CD4-positive, alpha-beta T cell treated with Interleukin-12 subunit alpha and Interleukin-12 subunit beta, for 1 hour (primary cell): Measurements from ENCODE around the gene DVL1.
A peak's percentile ranks its signal among the peaks of the same experiment; 100 is the strongest.
"Not testable (repeated sequence)": the region's sequence is repeated elsewhere in the genome, so short reads cannot be mapped to it uniquely, and the experiment has no call there.

Experiments
- DNase-seq: peaks from one replicate; pipeline ENCODE4 v3.0.0-alpha.2; 2020

Gene DVL1

GRCh38 chr1:1349256-1350012, at the start of gene DVL1:
DVL1 (minus strand) TSS chr1:1349418; CDS start chr1:1349065, 353 bp downstream.
- peak; percentile 74 for DNase-seq

GRCh38 chr1:1398677-1399186, 49.5 kb upstream of the DVL1 start:
- DNase-seq, result no peak

GRCh38 chr1:1397839-1398523, 48.8 kb upstream of the DVL1 start:
- DNase-seq, result no peak

- no peak for DNase-seq
Observed at GRCh38 chr1:1395166-1395565, 45.9 kb upstream of the DVL1 start.

GRCh38 chr1:1394116-1394515, 44.9 kb upstream of the DVL1 start:
- DNase-seq, result no peak

GRCh38 chr1:1393428-1393827, 44.2 kb upstream of the DVL1 start:
- no peak for DNase-seq

GRCh38 chr1:1393014-1393413, 43.8 kb upstream of the DVL1 start:
- no peak for DNase-seq

GRCh38 chr1:1391225-1391624, 42.0 kb upstream of the DVL1 start:
- no peak for DNase-seq

GRCh38 chr1:1390675-1391074, 41.5 kb upstream of the DVL1 start:
- DNase-seq, result no peak

- no peak for DNase-seq
Observed at GRCh38 chr1:1388078-1388472, 38.9 kb upstream of the DVL1 start.

GRCh38 chr1:1387098-1388077, 38.2 kb upstream of the DVL1 start:
- no peak for DNase-seq

GRCh38 chr1:1385931-1386330, 36.7 kb upstream of the DVL1 start:
- DNase-seq, result no peak

GRCh38 chr1:1385339-1385738, 36.1 kb upstream of the DVL1 start:
- not testable (repeated sequence) for DNase-seq

- DNase-seq, result no peak
Observed at GRCh38 chr1:1381294-1381693, 32.1 kb upstream of the DVL1 start.

GRCh38 chr1:1380860-1381259, 31.6 kb upstream of the DVL1 start:
- no peak for DNase-seq

- no peak for DNase-seq
Observed at GRCh38 chr1:1377540-1378205, 28.5 kb upstream of the DVL1 start.

GRCh38 chr1:1376551-1377226, 27.5 kb upstream of the DVL1 start:
- no peak for DNase-seq

GRCh38 chr1:1374929-1375662, 25.9 kb upstream of the DVL1 start, which contains the start of gene AURKAIP1:
AURKAIP1 (minus strand) TSS chr1:1375207; CDS start chr1:1374756, 451 bp downstream.
- DNase-seq, result peak; percentile 99

- no peak for DNase-seq
Observed at GRCh38 chr1:1374589-1374928, 25.3 kb upstream of the DVL1 start.

GRCh38 chr1:1373815-1374588, 24.8 kb upstream of the DVL1 start:
- DNase-seq, result no peak
